CD4-positive, alpha-beta T cell (primary cell): ENCODE data around the gene HIF1A. TPM values are rescaled to one million over a fixed set of nuclear protein-coding genes. Genes with fewer than 3 reads are reported as not detected.
A peak's percentile ranks its signal among the peaks of the same experiment; 100 is the strongest.

Source experiments
- ATAC-seq: fragments of 200-7000 bp; cut with Tn5 transposase; one replicate; pipeline ENCODE4 v1.10.0; 2022; ENCODE audit warnings: mild to moderate bottlenecking; ENCODE audit not compliant: poor library complexity
- CTCF ChIA-PET: fragments of 350-600 bp; sonication (Branson Sonifier 250); formaldehyde crosslinking; loops from one replicate; lab custom pipeline; 2021; ENCODE audit warnings: antibody characterized with exemption, inconsistent platforms; lab: Charles Lee
- POLR2A ChIA-PET: fragments of 350-600 bp; sonication (Branson Sonifier 250); formaldehyde crosslinking; loops from one replicate; lab custom pipeline; 2021; ENCODE audit warnings: antibody characterized with exemption, inconsistent platforms; lab: Charles Lee
- DNase-seq, 14 experiments: peaks; one replicate each; pipeline ENCODE4 v3.0.0-alpha.2; 2013 to 2020; ENCODE audit warnings: mixed read lengths in 2 of 14
- H3K27ac ChIP-seq, 2 donors: one replicate each; pipeline versions ENCODE4 v1.5.1 to v1.7.0; 2013; ENCODE audit warnings: low read length in 2 of 2, low read depth in 1 of 2, mild to moderate bottlenecking in 1 of 2
- H3K27me3 ChIP-seq, 2 experiments: 1 replicate in 1 of 2; 2 replicates in 1 of 2; pipeline versions ENCODE4 v1.6.1 to v1.7.0; 2013; ENCODE audit warnings: low read length in 2 of 2, control low read depth in 1 of 2, mild to moderate bottlenecking in 1 of 2, moderate library complexity in 1 of 2; ENCODE audit not compliant: insufficient read depth in 2 of 2, control insufficient read depth in 1 of 2
- H3K36me3 ChIP-seq: one replicate; pipeline ENCODE4 v1.6.1; 2013; ENCODE audit warnings: low read length, control low read depth; ENCODE audit not compliant: insufficient read depth
- H3K4me1 ChIP-seq: one replicate; pipeline ENCODE4 v1.6.1; 2013; ENCODE audit warnings: low read length, control low read depth; ENCODE audit not compliant: insufficient read depth
- H3K4me3 ChIP-seq: one replicate; pipeline ENCODE4 v1.5.1; 2013; ENCODE audit warnings: mild to moderate bottlenecking, low read length, moderate library complexity
- H3K9me3 ChIP-seq, 2 experiments: 1 replicate in 1 of 2; 2 replicates in 1 of 2; pipeline versions ENCODE4 v1.6.1 to v1.7.0; 2013; ENCODE audit warnings: low read length in 2 of 2, mild to moderate bottlenecking in 2 of 2, control low read depth in 1 of 2, moderate library complexity in 1 of 2; ENCODE audit not compliant: control insufficient read depth in 1 of 2, insufficient read depth in 1 of 2
- H3K27ac Mint-ChIP-seq: one replicate; pipeline ENCODE4 v1.8.0; 2020; ENCODE audit warnings: mixed read lengths
- H3K27me3 Mint-ChIP-seq: one replicate; pipeline ENCODE4 v1.8.0; 2021; ENCODE audit warnings: mixed read lengths
- H3K36me3 Mint-ChIP-seq: one replicate; pipeline ENCODE4 v1.8.0; 2021; ENCODE audit warnings: low read depth, mixed read lengths
- H3K4me1 Mint-ChIP-seq: one replicate; pipeline ENCODE4 v1.8.0; 2021; ENCODE audit warnings: low read depth, mixed read lengths
- H3K4me3 Mint-ChIP-seq: one replicate; pipeline ENCODE4 v1.8.0; 2020; ENCODE audit warnings: mild to moderate bottlenecking, mixed read lengths
- H3K9me3 Mint-ChIP-seq: one replicate; pipeline ENCODE4 v1.8.0; 2020; ENCODE audit warnings: mixed read lengths
- intact Hi-C, 2 experiments: fragments of 100-400 bp; cut with DNase I in 1 of 2; cut with micrococcal nuclease in 1 of 2; formaldehyde crosslinking; loops; one replicate each; pipeline versions ENCODE4 v1.15.1 to v1.9.0; 2023 to 2025; cut with DNase I, micrococcal nuclease
- total RNA-seq, 174 experiments: library from RNA in 2 of 174; stranded (reverse) in 2 of 174; gene quantifications; one replicate each; pipeline ENCODE4 v1.2.3 and lab custom pipeline; 2021 to 2026
- TF ChIP-seq, protein P1 (sequence below): fragments of 200-600 bp; IDR thresholded peaks from one replicate; pipeline ENCODE4 v1.8.0; 2022; ENCODE audit warnings: antibody characterized with exemption, mild to moderate bottlenecking

HIF1A gene
- total RNA-seq, 2 experiments from 2014 or later = 350 to 369 TPM

GRCh38 chr14:61663312-61663979, 31.9 kb upstream of the HIF1A start:
- ChIA-PET POLR2A (interaction anchor here (1.1 to 1.7 kb wide), 3 partner anchors 10 to 31 kb away, joined by 4 to 10 read pairs (median 6); partner anchors contain the start of gene HIF1A), CTCF (interaction anchor here (0.8 kb wide), 1 partner anchor 27 kb away, joined by 3 read pairs; no protein-coding TSS in a partner anchor)
- TF ChIP-seq, protein P1, sequence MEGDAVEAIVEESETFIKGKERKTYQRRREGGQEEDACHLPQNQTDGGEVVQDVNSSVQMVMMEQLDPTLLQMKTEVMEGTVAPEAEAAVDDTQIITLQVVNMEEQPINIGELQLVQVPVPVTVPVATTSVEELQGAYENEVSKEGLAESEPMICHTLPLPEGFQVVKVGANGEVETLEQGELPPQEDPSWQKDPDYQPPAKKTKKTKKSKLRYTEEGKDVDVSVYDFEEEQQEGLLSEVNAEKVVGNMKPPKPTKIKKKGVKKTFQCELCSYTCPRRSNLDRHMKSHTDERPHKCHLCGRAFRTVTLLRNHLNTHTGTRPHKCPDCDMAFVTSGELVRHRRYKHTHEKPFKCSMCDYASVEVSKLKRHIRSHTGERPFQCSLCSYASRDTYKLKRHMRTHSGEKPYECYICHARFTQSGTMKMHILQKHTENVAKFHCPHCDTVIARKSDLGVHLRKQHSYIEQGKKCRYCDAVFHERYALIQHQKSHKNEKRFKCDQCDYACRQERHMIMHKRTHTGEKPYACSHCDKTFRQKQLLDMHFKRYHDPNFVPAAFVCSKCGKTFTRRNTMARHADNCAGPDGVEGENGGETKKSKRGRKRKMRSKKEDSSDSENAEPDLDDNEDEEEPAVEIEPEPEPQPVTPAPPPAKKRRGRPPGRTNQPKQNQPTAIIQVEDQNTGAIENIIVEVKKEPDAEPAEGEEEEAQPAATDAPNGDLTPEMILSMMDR = no peak
- H3K27ac Mint-ChIP-seq = peak overlapping the region; percentile 86
- intact Hi-C loops = loop anchor here in 1 of 2 experiments (5.0 to 10.0 kb wide), 2 partner anchors 34 to 69 kb away; partner anchors contain the start of gene HIF1A
- peaks cover 7% of the 10 kb centered on the region for H3K9me3 Mint-ChIP-seq
- H3K9me3 ChIP-seq = no peaks in the 10 kb centered on the region
- H3K27ac ChIP-seq = peak overlapping the region; percentile 54 to 70
- ATAC-seq = no peak
- H3K4me1 ChIP-seq = peaks cover 56% of the 10 kb centered on the region
- H3K4me1 Mint-ChIP-seq = peaks cover 69% of the 10 kb centered on the region
- peaks cover 4% of the 10 kb centered on the region for H3K36me3 Mint-ChIP-seq
- H3K4me3 Mint-ChIP-seq = peak overlapping the region; percentile 78
- no peaks in the 10 kb centered on the region for H3K27me3 Mint-ChIP-seq
- DNase-seq = peak in 3 of 14 experiments; percentile 46 to 66 (median 46)
- H3K4me3 ChIP-seq = peak overlapping the region; percentile 33
- no peaks in the 10 kb centered on the region for H3K27me3 ChIP-seq
- no peaks in the 10 kb centered on the region for H3K36me3 ChIP-seq

- no peaks in the 10 kb centered on the region for H3K9me3 ChIP-seq
- H3K4me3 ChIP-seq = no peak overlapping the region
- no peak for ATAC-seq
- H3K27ac Mint-ChIP-seq = no peak overlapping the region
- H3K27ac ChIP-seq = peak overlapping the region in 1 of 2 donors; percentile 26
- intact Hi-C loops = loop anchor here in 1 of 2 experiments (10.0 kb wide), 1 partner anchor 73 kb away; no protein-coding TSS in a partner anchor
- ChIA-PET POLR2A (interaction anchor here (1.0 kb wide), 1 partner anchor 23 kb away, joined by 3 read pairs; no protein-coding TSS in a partner anchor), CTCF (no interaction called here)
- peaks cover 73% of the 10 kb centered on the region for H3K4me1 ChIP-seq
- TF ChIP-seq, protein P1 = no peak
- H3K27me3 Mint-ChIP-seq = no peaks in the 10 kb centered on the region
- H3K9me3 Mint-ChIP-seq = no peaks in the 10 kb centered on the region
- no peaks in the 10 kb centered on the region for H3K36me3 ChIP-seq
- H3K4me3 Mint-ChIP-seq = no peak overlapping the region
- H3K27me3 ChIP-seq = no peaks in the 10 kb centered on the region
- no peaks in the 10 kb centered on the region for H3K36me3 Mint-ChIP-seq
- DNase-seq = peak in 3 of 14 experiments; percentile 24 to 48 (median 28)
- peaks cover 34% of the 10 kb centered on the region for H3K4me1 Mint-ChIP-seq
Measured at GRCh38 chr14:61668282-61668681, 27.0 kb upstream of the HIF1A start.

DNA sequence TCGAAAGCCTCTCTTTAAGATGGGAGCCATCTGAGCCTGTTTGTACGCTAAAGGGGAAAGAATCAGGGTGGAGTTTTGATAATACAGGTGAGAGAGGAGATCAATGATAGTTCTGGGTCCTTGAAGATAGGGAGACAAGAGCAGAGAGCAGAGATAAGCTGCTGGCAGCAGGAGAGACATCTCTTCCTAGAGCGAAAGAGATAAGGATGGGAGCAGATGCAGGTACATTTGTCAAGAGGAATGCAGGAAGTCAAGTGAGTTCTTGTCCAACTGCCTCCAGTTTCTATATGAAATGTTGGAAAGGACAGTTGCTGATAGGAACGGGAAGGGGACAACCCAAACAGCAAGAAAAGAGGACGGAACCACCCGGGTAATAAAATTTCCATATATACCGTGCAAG, 24.7 kb upstream of the HIF1A start:
- DNase-seq (peak in 2 of 14 experiments; percentile 13 to 33), ATAC-seq (no peak)
- peaks cover 28% of the 10 kb centered on the region for H3K4me1 Mint-ChIP-seq
- no peaks in the 10 kb centered on the region for H3K36me3 ChIP-seq
- CTCF ChIA-PET = no interaction called here
- H3K27ac Mint-ChIP-seq = no peak overlapping the region
- intact Hi-C loops = loop anchor here in 1 of 2 experiments (2.0 to 5.0 kb wide), 2 partner anchors 24 to 193 kb away; partner anchors contain the start of gene HIF1A
- H3K4me1 ChIP-seq = peaks cover 63% of the 10 kb centered on the region
- no peaks in the 10 kb centered on the region for H3K27me3 ChIP-seq
- H3K4me3 ChIP-seq = peak overlapping the region; percentile 22
- TF ChIP-seq, protein P1 = no peak
- H3K4me3 Mint-ChIP-seq = no peak overlapping the region
- H3K36me3 Mint-ChIP-seq = no peaks in the 10 kb centered on the region
- H3K27ac ChIP-seq = peak overlapping the region; percentile 70 to 96
- POLR2A ChIA-PET = interaction anchor here (1.0 to 1.7 kb wide), 8 partner anchors 21 to 338 kb away, joined by 3 to 7 read pairs (median 5); partner anchors contain the start of genes HIF1A and SNAPC1
- H3K27me3 Mint-ChIP-seq = no peaks in the 10 kb centered on the region
- no peaks in the 10 kb centered on the region for H3K9me3 ChIP-seq
- no peaks in the 10 kb centered on the region for H3K9me3 Mint-ChIP-seq
